ENCODE data around the gene CACNA1S. TPM values are rescaled to one million over a fixed set of nuclear protein-coding genes. Genes with fewer than 3 reads are reported as not detected.

CACNA1S gene
- polyA plus RNA-seq, 1 experiment, result not detected

- no peak for TF ChIP-seq CTCF (IDR thresholded peaks at IDR 0.05; ENCODE audit: insufficient read depth, low read depth, low read length)
- ChIA-PET CTCF (interaction anchor here (0.9 to 3.5 kb wide), 2 partner anchors 12 to 17 kb away, joined by 3 to 13 read pairs; no protein-coding TSS in a partner anchor), POLR2A (no interaction called here)
- H3K27me3 ChIP-seq (ENCODE audit: control insufficient read depth, insufficient read depth, low read length), result no peaks in the 10 kb centered on the region; the same call in 1 of the 2 replicates
- H3K36me3 ChIP-seq (ENCODE audit: control insufficient read depth, insufficient read depth, low read length), result no peaks in the 10 kb centered on the region
- no peak for DNase-seq (ENCODE audit: low read depth)
- no peak overlapping the region for H3K4me3 ChIP-seq (ENCODE audit: low read depth, low read length)
Observed at GRCh38 chr1:201008666-201009360, 103.4 kb downstream of the CACNA1S start.

- ChIA-PET POLR2A (no interaction called here), CTCF (interaction anchor here (3.5 kb wide), 1 partner anchor 13 kb away, joined by 13 read pairs; no protein-coding TSS in a partner anchor)
- Histone ChIP-seq H3K36me3 (ENCODE audit: control insufficient read depth, insufficient read depth, low read length) (no peaks in the 10 kb centered on the region), H3K27me3 (ENCODE audit: control insufficient read depth, insufficient read depth, low read length) (no peaks in the 10 kb centered on the region; the same call in 1 of the 2 replicates), H3K4me3 (ENCODE audit: low read depth, low read length) (no peak overlapping the region)
- TF ChIP-seq CTCF (IDR thresholded peaks at IDR 0.05; ENCODE audit: insufficient read depth, low read depth, low read length), result no peak
- DNase-seq (ENCODE audit: low read depth), result no peak
Observed at GRCh38 chr1:201007481-201007880, 104.7 kb downstream of the CACNA1S start.

- no peak for DNase-seq (ENCODE audit: low read depth)
- no peak for TF ChIP-seq CTCF (IDR thresholded peaks at IDR 0.05; ENCODE audit: insufficient read depth, low read depth, low read length)
- no peaks in the 10 kb centered on the region for H3K36me3 ChIP-seq (ENCODE audit: control insufficient read depth, insufficient read depth, low read length)
- no peaks in the 10 kb centered on the region; the same call in 1 of the 2 replicates for H3K27me3 ChIP-seq (ENCODE audit: control insufficient read depth, insufficient read depth, low read length)
- ChIA-PET POLR2A (no interaction called here), CTCF (interaction anchor here (1.4 kb wide), 1 partner anchor 8 kb away, joined by 4 read pairs; no protein-coding TSS in a partner anchor)
- no peak overlapping the region for H3K4me3 ChIP-seq (ENCODE audit: low read depth, low read length)
Observed at GRCh38 chr1:201006450-201006849, 105.8 kb downstream of the CACNA1S start.

- H3K36me3 ChIP-seq (ENCODE audit: control insufficient read depth, insufficient read depth, low read length), result no peaks in the 10 kb centered on the region
- POLR2A ChIA-PET, result no interaction called here
- CTCF ChIA-PET, result interaction anchor here (1.3 to 1.6 kb wide), 2 partner anchors 12 to 14 kb away, joined by 3 to 6 read pairs; no protein-coding TSS in a partner anchor
- TF ChIP-seq CTCF (IDR thresholded peaks at IDR 0.05; ENCODE audit: insufficient read depth, low read depth, low read length), result no peak
- DNase-seq (ENCODE audit: low read depth), result no peak
- no peaks in the 10 kb centered on the region; the same call in 1 of the 2 replicates for H3K27me3 ChIP-seq (ENCODE audit: control insufficient read depth, insufficient read depth, low read length)
- H3K4me3 ChIP-seq (ENCODE audit: low read depth, low read length), result no peak overlapping the region
Observed at GRCh38 chr1:201004732-201005131, 107.5 kb downstream of the CACNA1S start.

GRCh38 chr1:201004154-201004553, 108.1 kb downstream of the CACNA1S start:
- CTCF ChIA-PET, result interaction anchor here (1.3 kb wide), 1 partner anchor 13 kb away, joined by 3 read pairs; no protein-coding TSS in a partner anchor
- no peak for TF ChIP-seq CTCF (IDR thresholded peaks at IDR 0.05; ENCODE audit: insufficient read depth, low read depth, low read length)

More at GRCh38 chr1:201004154-201004553, 108.1 kb downstream of the CACNA1S start:
- no peak for DNase-seq (ENCODE audit: low read depth)
- Histone ChIP-seq H3K27me3 (ENCODE audit: control insufficient read depth, insufficient read depth, low read length) (no peaks in the 10 kb centered on the region; the same call in 1 of the 2 replicates), H3K36me3 (ENCODE audit: control insufficient read depth, insufficient read depth, low read length) (no peaks in the 10 kb centered on the region), H3K4me3 (ENCODE audit: low read depth, low read length) (no peak overlapping the region)
- POLR2A ChIA-PET, result no interaction called here

All from BJ (cell line).